Urothelium cell line (cell line): ENCODE measurements around the gene TBL2.
"Not testable (repeated sequence)": the region's sequence is repeated elsewhere in the genome, so short reads cannot be mapped to it uniquely, and the experiment has no call there.

ENCODE experiments used
- DNase-seq: peaks from one replicate; pipeline ENCODE4 v3.0.0; 2011; ENCODE audit warnings: low spot score, mixed read lengths
- FAIRE-seq: peaks from 2 replicates; lab custom pipeline; 2011; peaks lifted over from hg19 to GRCh38; lab: Jason Lieb, UNC

Gene TBL2

GRCh38 chr7:73537051-73537450 is 41.3 kb downstream of the TBL2 start:
- FAIRE-seq = no peak
- no peak for DNase-seq

- no peak for DNase-seq
- no peak for FAIRE-seq
These were observed 41.9 kb downstream of the TBL2 start for GRCh38 chr7:73536479-73536878.

DNA sequence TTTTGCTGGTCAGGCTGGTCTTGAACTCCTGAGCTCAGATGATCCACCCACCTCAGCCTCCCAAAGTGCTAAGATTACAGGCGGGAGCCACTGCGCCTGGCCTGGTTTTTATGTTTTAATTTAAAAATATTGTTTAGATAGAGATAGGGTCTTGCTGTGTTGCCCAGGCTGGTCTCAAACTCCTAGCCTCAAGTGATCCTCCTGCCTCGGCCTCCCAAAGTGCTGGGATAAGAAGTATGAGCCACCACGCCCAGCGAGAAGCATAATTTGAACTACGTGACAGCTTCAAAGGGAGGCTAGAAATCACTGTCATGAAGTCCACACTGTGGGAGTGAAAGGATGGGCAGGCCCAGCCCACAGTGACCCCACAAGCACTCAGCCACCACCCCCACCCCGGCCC is 42.5 kb downstream of the TBL2 start:
- not testable (repeated sequence) for FAIRE-seq

DNA sequence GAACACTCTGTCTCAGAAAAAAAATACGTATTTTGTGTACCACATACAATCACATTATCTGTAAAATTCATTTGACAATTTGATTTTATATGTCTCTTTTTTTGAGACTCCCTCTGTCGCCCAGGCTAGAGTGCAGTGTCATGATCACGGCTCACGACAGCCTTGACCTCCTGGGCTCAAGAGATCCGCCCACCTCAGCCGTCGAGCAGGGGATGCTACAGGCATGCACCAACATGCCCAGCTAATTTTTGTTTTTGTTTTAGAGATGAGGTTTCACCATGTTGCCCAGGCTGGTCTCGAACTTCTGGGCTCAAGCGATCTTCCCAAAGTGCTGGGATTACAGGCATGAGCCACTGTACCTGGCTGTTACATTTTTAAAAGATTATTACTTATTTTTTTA is 44.6 kb downstream of the TBL2 start:
- FAIRE-seq = peak; percentile 75
- no peak for DNase-seq

More for the DNA sequence above, 42.5 kb downstream of the TBL2 start:
- DNase-seq = not testable (repeated sequence)

DNA sequence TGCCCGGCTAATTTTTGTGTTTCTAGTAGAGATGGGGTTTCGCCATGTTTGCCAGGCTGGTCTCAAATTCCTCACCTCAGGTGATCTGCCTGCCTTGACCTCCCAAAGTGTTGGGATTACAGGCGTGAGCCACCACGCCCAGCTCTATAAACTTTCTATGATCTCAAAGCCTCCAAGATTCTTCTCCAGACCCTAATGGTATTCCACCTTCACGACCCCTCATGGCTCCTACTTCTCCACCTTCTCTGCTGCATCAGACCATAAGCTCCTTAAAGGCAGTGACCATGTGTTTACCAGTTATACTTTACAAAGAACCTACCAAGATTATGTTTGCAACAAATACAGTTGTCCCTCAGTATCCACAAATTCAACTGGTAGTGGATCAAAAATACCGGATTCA is 46.2 kb downstream of the TBL2 start:
- no peak for FAIRE-seq
- DNase-seq = no peak

GRCh38 chr7:73530800-73531199 is 47.6 kb downstream of the TBL2 start:
- FAIRE-seq (no peak), DNase-seq (no peak)

DNA sequence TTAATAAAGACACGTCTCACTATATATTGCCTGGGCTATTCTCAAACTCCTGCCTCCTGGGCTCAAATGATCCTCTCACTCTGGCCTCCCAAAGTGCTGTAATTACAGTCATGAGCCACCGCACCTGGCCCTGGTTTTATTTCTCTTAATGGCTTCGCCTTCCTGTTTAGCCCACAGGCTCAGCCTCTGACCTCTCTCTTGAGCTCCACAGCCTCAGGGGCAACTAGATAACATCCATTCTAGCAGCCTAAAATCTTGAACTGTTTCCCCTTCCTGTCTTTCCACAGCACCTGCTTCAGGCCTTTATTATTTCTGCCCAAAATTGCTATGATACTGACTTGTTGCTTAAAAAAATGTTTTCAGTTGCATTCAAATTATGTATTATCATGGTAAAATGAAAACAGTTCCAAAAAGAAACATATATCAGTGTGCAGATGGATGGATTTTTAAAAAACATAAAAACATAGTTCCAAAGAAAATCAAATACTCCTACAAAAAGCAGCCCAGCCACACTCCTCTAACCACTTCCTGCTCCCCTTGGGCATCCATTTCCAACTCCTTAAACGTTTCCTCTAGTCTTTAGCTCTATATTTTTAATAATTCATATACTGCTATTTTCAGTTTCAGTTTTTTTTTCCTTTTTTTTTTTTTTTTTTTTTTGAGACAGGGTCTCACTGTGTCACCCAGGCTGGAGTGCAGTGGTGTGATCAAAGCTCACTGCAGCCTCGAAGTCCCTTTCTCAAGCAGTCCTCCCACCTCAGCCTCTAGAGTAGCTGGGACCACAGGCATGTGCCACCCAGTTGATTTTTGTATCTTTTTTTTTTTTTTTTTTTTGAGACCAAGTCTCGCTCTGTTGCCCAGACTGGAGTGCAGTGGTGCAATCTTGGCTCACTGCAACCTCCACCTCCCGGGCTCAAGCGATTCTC is 51.2 kb downstream of the TBL2 start:
- DNase-seq = no peak
- no peak for FAIRE-seq

GRCh38 chr7:73526158-73526494 is 52.3 kb downstream of the TBL2 start:
- DNase-seq, FAIRE-seq: not testable (repeated sequence)

DNA sequence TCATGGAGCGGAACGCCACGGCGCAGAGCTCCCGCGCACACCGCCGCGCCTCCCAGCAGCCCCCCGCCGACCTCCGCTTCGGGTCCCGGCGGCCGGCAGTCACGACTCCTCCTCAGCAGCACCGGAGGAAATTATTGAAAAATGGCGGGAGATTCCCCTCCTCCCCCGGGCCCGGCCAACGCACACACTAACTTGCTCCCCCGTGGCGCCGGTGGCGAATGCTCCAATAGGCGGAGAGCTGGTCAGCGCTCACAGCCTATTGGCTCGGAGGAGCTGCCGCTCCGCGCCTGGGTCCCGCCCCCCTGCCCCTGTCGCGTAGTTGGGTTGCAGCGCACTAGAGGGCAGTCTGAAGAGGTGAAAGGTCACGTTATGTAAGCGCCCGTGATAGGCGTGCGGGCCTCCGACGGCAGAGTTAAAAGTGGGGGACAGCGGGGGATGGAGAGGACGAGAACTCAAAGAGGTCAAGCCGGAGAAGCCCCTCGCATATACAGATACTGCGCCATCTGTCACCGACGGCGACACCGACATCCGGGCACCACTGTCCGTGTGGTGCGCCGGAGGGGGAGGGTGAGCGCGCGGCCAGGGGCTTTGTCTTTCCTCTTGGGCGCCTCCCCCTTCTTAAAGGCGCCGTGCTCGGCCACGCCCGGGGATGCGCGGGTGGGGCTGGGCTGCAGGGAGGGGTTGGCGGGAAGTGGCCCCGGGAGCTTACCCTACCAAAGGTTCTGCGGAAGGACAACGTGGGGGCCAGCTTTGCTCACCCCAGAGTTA is 56.1 kb downstream of the TBL2 start, which contains the start of gene BAZ1B:
TSS of gene BAZ1B (minus strand) at position 189 of the 768 bp plus-strand sequence. CDS start 360 bp downstream, outside the sequence.
- DNase-seq (peak; percentile 99), FAIRE-seq (peak; percentile 68)

GRCh38 chr7:73521636-73522104 is 56.7 kb downstream of the TBL2 start:
- FAIRE-seq = no peak

GRCh38 chr7:73520673-73521635 is 57.4 kb downstream of the TBL2 start:
- DNase-seq = peak; percentile 19
- no peak for FAIRE-seq

More at GRCh38 chr7:73521636-73522104, 56.7 kb downstream of the TBL2 start:
- DNase-seq = peak; percentile 80

GRCh38 chr7:73519867-73520672 is 58.3 kb downstream of the TBL2 start:
- no peak for FAIRE-seq
- DNase-seq = no peak

GRCh38 chr7:73518470-73518869 is 59.9 kb downstream of the TBL2 start:
- FAIRE-seq (no peak), DNase-seq (no peak)
